ENCODE measurements around the gene PWWP2B. TPM values are rescaled to one million over a fixed set of nuclear protein-coding genes. Genes with fewer than 3 reads are reported as not detected.
"Not testable (repeated sequence)": the region's sequence is repeated elsewhere in the genome, so short reads cannot be mapped to it uniquely, and the experiment has no call there.

The PWWP2B gene
- polyA plus RNA-seq, 1 donor = 23.7 TPM

DNA sequence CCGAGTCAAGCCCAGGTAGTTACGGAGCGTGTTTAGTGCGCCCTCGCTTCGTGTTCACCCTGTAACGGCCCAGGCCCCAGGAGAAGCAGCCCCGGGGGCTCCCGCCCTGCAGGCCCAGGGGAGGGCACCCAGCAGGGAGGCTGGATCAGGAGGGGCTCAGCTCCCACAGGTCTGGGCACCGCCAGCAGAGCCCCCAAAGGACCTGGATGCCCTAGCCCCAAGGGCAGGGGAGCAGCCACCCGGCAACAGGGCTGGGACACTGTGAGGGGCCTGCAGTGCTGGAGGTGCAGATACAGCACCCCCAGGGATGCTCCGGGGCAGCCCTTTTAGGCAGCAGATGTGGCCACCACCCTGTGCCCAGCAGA lies 35.2 kb downstream of the PWWP2B start:
- DNase-seq = no peak
- no peak overlapping the region for H3K4me3 ChIP-seq (ENCODE audit: low read length)
- H3K27me3 ChIP-seq (ENCODE audit: control insufficient read depth, insufficient read depth, low read length) = no peaks in the 10 kb centered on the region
- no peak overlapping the region for H3K27ac ChIP-seq (ENCODE audit: low read length)
- H3K36me3 ChIP-seq (ENCODE audit: control insufficient read depth, insufficient read depth, low read length) = peaks cover 3% of the 10 kb centered on the region
- H3K9me3 ChIP-seq (ENCODE audit: control insufficient read depth, low read depth, low read length) = peaks cover 3% of the 10 kb centered on the region
- no CpG with 5 or more reads among the region's 12 CpGs for WGBS (ENCODE audit: insufficient coverage, low lambda C conversion rate)
- H3K4me1 ChIP-seq (ENCODE audit: control insufficient read depth, insufficient read depth, low read length) = peaks cover 29% of the 10 kb centered on the region

DNA sequence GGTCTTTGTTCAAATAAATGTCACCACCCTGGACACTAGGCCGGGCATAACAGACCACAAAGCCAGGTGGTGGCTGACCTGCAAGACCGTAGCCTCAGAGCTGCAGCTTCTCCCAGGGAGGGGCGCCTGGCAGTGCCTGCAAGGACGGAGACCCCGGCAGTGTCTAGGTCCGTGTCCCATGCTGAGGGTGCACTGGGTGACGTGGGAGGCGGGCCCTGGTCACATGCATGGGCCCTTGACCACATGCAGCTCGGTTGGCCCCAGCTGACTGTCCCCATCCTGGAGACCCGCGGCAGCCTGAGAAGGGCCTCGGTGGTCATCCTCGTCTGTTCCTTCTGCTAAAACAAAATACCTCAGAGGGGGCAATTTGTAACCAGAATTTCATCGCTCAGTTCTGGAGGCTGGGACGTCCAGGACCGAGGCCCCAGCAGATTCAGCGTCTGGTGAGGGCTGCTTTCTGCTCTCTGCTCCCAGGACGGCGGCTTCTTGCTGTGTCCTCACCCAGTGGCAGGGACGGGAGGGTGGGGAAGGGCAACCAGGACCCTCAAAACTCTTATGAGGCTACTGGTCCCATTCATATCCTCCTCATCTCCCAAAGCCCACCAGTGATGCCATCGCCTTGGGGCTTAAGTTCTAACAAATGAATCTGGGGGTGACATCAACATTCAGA lies 36.8 kb downstream of the PWWP2B start:
- H3K4me1 ChIP-seq (ENCODE audit: control insufficient read depth, insufficient read depth, low read length) = peaks cover 29% of the 10 kb centered on the region
- WGBS (ENCODE audit: insufficient coverage, low lambda C conversion rate) = no CpG with 5 or more reads among the region's 21 CpGs
- no peaks in the 10 kb centered on the region for H3K36me3 ChIP-seq (ENCODE audit: control insufficient read depth, insufficient read depth, low read length)
- no peak overlapping the region for H3K27ac ChIP-seq (ENCODE audit: low read length)
- H3K27me3 ChIP-seq (ENCODE audit: control insufficient read depth, insufficient read depth, low read length) = no peaks in the 10 kb centered on the region
- H3K4me3 ChIP-seq (ENCODE audit: low read length) = no peak overlapping the region
- DNase-seq = no peak
- H3K9me3 ChIP-seq (ENCODE audit: control insufficient read depth, low read depth, low read length) = peaks cover 3% of the 10 kb centered on the region

DNA sequence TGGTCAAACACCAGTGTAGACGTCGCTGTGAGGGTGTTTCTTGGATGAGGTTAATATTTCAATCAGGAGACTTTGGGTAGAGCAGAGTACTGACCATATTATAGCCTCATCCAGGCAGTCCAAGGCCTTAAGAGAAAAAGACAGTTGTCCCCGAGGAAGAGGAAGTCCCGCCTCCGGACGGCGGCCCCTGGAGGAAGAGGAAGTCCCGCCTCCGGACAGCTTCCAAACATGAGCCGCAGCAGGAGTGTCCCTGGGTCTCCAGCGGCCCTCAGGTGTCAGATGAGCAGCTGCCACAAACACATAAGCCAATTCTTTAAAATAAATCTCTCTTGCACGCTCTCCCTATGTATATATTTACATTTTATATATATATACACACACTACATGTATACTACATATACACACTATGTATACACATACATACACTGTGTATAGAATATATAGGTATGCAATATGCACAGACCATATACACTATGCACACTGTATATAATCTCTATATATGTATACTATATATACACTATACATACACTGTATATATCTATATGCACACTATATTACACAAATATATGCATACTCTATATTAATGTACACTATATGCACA lies 37.5 kb downstream of the PWWP2B start:
- Histone ChIP-seq H3K4me1 (ENCODE audit: control insufficient read depth, insufficient read depth, low read length) (peaks cover 22% of the 10 kb centered on the region), H3K27me3 (ENCODE audit: control insufficient read depth, insufficient read depth, low read length) (no peaks in the 10 kb centered on the region), H3K4me3 (ENCODE audit: low read length) (no peak overlapping the region), H3K9me3 (ENCODE audit: control insufficient read depth, low read depth, low read length) (peaks cover 3% of the 10 kb centered on the region), H3K27ac (ENCODE audit: low read length) (no peak overlapping the region), H3K36me3 (ENCODE audit: control insufficient read depth, insufficient read depth, low read length) (no peaks in the 10 kb centered on the region)
- no peak for DNase-seq
- WGBS (ENCODE audit: insufficient coverage, low lambda C conversion rate) = no CpG with 5 or more reads among the region's 12 CpGs

DNA sequence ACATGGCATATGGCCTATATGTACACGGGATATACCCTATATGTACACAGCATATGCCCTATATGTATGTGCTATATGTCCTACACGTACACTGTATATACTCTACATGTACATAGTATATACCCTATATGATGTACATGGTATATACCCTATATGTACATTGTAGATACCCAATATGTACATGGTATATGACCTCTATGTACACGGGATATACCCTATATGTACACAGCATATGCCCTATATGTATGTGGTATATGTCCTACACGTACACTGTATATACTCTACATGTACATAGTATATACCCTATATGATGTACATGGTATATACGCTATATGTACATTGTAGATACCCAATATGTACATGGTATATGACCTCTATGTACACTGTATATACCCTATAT lies 38.3 kb downstream of the PWWP2B start:
- not testable (repeated sequence) for DNase-seq; H3K27ac ChIP-seq (ENCODE audit: low read length); H3K36me3 ChIP-seq (ENCODE audit: control insufficient read depth, insufficient read depth, low read length); H3K9me3 ChIP-seq (ENCODE audit: control insufficient read depth, low read depth, low read length); H3K4me3 ChIP-seq (ENCODE audit: low read length); H3K27me3 ChIP-seq (ENCODE audit: control insufficient read depth, insufficient read depth, low read length)
- peaks cover 16% of the 10 kb centered on the region for H3K4me1 ChIP-seq (ENCODE audit: control insufficient read depth, insufficient read depth, low read length)
- WGBS (ENCODE audit: insufficient coverage, low lambda C conversion rate) = 80% methylated on average over 1 of the region's 5 CpGs

DNA sequence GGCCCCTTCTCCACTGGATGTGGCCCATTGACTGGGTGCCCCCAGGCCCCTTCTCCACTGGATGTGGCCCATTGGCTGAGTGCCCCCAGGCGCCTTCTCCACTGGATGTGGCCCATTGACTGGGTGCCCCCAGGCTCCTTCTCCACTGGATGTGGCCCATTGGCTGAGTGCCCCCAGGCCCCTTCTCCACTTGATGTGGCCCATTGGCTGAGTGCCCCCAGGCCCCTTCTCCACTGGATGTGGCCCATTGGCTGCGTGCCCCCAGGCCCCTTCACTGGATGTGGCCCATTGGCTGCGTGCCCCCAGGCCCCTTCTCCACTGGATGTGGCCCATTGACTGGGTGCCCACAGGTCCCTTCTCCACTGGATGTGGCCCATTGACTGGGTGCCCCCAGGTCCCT lies 39.1 kb downstream of the PWWP2B start:
- WGBS (ENCODE audit: insufficient coverage, low lambda C conversion rate) = no CpG with 5 or more reads among the region's 3 CpGs
- H3K27me3 ChIP-seq (ENCODE audit: control insufficient read depth, insufficient read depth, low read length); DNase-seq; H3K4me3 ChIP-seq (ENCODE audit: low read length); H3K4me1 ChIP-seq (ENCODE audit: control insufficient read depth, insufficient read depth, low read length); H3K9me3 ChIP-seq (ENCODE audit: control insufficient read depth, low read depth, low read length); H3K36me3 ChIP-seq (ENCODE audit: control insufficient read depth, insufficient read depth, low read length); H3K27ac ChIP-seq (ENCODE audit: low read length): not testable (repeated sequence)

DNA sequence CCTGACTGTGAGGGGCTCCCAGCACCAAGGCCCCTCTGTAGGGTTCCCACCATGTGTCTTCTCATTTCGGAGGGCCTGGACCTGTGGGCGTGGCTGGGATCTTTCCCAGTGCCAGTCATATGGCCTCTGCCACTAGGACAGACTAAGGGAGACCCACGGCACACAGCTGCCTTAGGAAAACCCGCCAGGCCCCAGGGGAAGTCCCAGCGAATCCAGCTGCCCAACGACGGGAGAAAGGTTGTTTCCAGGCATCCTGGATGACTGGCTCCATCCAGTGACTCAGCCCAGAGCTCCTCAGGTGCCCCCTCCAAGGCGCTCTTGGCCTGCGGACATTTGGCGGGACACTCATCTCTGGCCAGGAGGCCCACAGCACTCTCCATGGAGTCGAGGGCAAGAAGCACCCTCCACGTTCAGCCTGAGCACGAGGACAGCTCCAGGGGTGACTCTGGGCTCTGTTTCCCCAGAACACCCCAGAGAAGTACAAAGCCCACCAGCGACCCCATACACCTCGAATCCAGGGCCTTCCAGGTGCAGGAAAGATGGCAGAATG lies 39.9 kb downstream of the PWWP2B start:
- H3K4me1 ChIP-seq (ENCODE audit: control insufficient read depth, insufficient read depth, low read length) = no peaks in the 10 kb centered on the region
- no peak overlapping the region for H3K27ac ChIP-seq (ENCODE audit: low read length)
- H3K9me3 ChIP-seq (ENCODE audit: control insufficient read depth, low read depth, low read length) = peaks cover 3% of the 10 kb centered on the region
- DNase-seq = no peak
- H3K27me3 ChIP-seq (ENCODE audit: control insufficient read depth, insufficient read depth, low read length) = no peaks in the 10 kb centered on the region
- no peaks in the 10 kb centered on the region for H3K36me3 ChIP-seq (ENCODE audit: control insufficient read depth, insufficient read depth, low read length)
- no CpG with 5 or more reads among the region's 15 CpGs for WGBS (ENCODE audit: insufficient coverage, low lambda C conversion rate)
- H3K4me3 ChIP-seq (ENCODE audit: low read length) = no peak overlapping the region

DNA sequence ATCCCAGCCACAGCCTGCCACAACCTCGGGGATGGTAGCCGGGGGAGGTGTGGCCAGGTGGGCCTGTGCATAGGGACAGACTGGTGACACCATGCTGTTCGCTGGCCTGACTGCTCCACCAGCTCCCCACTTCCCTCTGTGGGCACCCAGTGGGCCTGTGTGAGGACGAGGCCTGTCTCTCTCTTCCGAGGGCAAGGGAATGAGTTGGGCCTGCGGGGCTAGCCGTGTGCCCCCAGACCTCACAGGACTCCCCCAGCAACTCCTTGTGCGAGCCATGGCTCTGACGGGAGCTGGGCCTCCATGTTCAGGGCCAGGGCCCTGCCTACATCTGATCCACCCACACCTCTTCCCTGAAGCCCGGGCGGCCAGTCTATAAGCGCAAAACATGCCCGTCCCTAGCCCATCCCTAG lies 40.5 kb downstream of the PWWP2B start:
- Histone ChIP-seq H3K9me3 (ENCODE audit: control insufficient read depth, low read depth, low read length) (peaks cover 3% of the 10 kb centered on the region), H3K36me3 (ENCODE audit: control insufficient read depth, insufficient read depth, low read length) (no peaks in the 10 kb centered on the region), H3K27me3 (ENCODE audit: control insufficient read depth, insufficient read depth, low read length) (no peaks in the 10 kb centered on the region), H3K4me3 (ENCODE audit: low read length) (no peak overlapping the region), H3K4me1 (ENCODE audit: control insufficient read depth, insufficient read depth, low read length) (no peaks in the 10 kb centered on the region), H3K27ac (ENCODE audit: low read length) (no peak overlapping the region)
- no peak for DNase-seq
- WGBS (ENCODE audit: insufficient coverage, low lambda C conversion rate) = 80% methylated on average over 2 of the region's 13 CpGs

DNA sequence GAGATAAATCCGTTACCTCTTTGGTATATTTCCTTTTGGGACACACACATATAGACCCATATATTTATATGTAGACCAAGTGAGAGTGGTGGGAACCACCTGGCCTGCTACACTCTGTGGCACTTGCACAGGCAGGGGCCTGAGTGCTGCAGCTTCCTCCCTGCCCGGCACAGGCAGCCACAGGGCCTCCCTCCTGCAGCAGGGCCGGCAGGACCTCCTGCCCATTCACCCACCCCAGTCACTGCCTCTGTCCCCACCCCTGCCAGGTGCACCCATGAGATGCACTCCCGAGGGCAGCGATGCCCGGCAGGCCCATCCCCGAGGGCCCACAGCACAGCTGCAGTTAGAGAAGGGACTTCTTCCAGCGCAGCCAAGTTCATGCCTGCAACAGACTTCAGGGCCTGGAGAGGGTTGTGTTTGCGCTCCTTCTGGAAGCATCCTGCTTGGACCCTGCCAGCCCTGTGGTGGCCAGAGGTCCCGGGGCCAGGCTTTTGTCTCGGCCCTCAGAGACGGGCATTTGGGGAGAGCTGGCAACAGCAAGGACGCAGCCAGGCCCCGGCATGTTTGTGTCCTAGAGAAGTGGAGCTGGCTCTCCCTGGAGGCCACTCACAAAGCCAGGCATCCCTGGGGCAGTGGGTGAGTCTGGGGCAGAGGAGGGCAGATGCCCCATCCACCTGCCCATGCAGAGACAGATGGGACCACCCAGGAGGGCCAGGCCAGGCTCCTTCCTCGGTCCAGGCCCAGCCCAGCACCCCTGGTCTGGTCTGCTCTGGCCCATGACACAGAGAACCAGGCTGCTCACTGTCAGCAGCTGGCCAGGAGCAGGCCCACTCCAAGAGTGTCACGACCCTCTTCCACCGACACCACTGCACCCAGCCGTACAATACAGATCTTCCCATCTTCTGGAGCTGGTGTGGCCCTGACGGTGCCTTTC lies 41.4 kb downstream of the PWWP2B start:
- H3K27me3 ChIP-seq (ENCODE audit: control insufficient read depth, insufficient read depth, low read length) = no peaks in the 10 kb centered on the region
- WGBS (ENCODE audit: insufficient coverage, low lambda C conversion rate) = no CpG with 5 or more reads among the region's 19 CpGs

DNA sequence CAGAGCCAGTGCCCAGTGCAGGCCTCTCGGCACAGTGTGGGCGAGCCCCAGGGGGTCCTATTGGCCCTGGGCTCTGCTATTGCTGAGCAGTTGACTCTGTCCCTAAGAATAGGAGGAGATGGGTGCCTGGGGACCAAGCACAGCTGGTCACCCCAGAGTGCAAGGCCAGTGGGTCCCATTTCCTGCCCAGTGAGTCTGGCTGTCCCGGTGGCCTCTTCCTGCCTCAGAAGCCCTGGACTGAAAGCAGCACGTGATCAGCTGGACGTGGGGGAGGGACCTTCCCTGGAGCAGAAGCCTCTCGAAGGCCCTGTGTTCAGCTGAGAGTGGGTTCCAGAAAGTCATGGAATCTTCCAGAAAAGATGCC lies 42.0 kb downstream of the PWWP2B start:
- no CpG with 5 or more reads among the region's 6 CpGs for WGBS (ENCODE audit: insufficient coverage, low lambda C conversion rate)
- no peaks in the 10 kb centered on the region for H3K36me3 ChIP-seq (ENCODE audit: control insufficient read depth, insufficient read depth, low read length)
- no peak overlapping the region for H3K4me3 ChIP-seq (ENCODE audit: low read length)
- no peak for DNase-seq
- H3K4me1 ChIP-seq (ENCODE audit: control insufficient read depth, insufficient read depth, low read length) = no peaks in the 10 kb centered on the region
- no peak overlapping the region for H3K27ac ChIP-seq (ENCODE audit: low read length)
- peaks cover 6% of the 10 kb centered on the region for H3K9me3 ChIP-seq (ENCODE audit: control insufficient read depth, low read depth, low read length)
- no peaks in the 10 kb centered on the region for H3K27me3 ChIP-seq (ENCODE audit: control insufficient read depth, insufficient read depth, low read length)

More for the DNA sequence above, 41.4 kb downstream of the PWWP2B start:
- no peak overlapping the region for H3K4me3 ChIP-seq (ENCODE audit: low read length)
- H3K9me3 ChIP-seq (ENCODE audit: control insufficient read depth, low read depth, low read length) = peaks cover 3% of the 10 kb centered on the region
- no peak for DNase-seq
- H3K36me3 ChIP-seq (ENCODE audit: control insufficient read depth, insufficient read depth, low read length) = no peaks in the 10 kb centered on the region
- no peaks in the 10 kb centered on the region for H3K4me1 ChIP-seq (ENCODE audit: control insufficient read depth, insufficient read depth, low read length)
- H3K27ac ChIP-seq (ENCODE audit: low read length) = no peak overlapping the region

DNA sequence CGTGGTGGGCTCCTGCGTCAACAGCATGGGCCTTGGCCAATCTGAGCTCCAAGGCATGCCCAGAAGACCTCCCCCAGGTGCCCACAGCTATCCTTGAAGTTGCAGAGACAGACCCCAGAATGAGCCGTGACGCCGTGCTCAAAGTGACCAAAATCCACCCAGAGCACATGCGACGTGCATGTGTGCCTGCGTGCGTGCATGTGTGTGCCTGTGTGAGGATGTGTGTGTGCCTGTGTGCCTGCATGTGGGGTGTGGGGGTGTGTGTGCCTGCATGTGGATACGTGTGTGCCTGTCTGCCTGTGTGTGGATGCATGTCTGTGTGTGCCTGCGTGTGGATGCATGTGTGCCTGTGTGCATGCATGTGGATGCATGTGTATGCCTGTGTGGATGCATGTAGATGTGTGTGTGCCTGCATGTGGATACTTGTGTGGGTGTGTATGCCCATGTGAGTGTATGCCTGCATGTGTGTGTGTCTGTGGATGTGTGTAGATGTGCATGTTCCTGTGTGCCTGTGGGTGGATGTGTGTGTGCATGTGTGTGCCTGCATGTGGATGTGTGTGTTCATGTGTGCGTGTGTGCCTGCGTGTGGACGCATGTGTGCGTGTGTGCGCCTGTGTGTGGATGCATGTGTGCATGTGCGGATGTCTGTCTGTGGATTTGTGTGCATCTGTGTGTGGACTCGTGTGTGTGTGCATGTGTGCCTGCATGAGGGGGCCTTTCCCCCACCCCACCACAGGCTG lies 42.6 kb downstream of the PWWP2B start:
- H3K4me3 ChIP-seq (ENCODE audit: low read length) = no peak overlapping the region
- no peaks in the 10 kb centered on the region for H3K27me3 ChIP-seq (ENCODE audit: control insufficient read depth, insufficient read depth, low read length)
- DNase-seq = no peak
- peaks cover 6% of the 10 kb centered on the region for H3K9me3 ChIP-seq (ENCODE audit: control insufficient read depth, low read depth, low read length)
- H3K4me1 ChIP-seq (ENCODE audit: control insufficient read depth, insufficient read depth, low read length) = peaks cover 5% of the 10 kb centered on the region
- no peaks in the 10 kb centered on the region for H3K36me3 ChIP-seq (ENCODE audit: control insufficient read depth, insufficient read depth, low read length)
- WGBS (ENCODE audit: insufficient coverage, low lambda C conversion rate) = no CpG with 5 or more reads among the region's 18 CpGs
- no peak overlapping the region for H3K27ac ChIP-seq (ENCODE audit: low read length)

All from large intestine (tissue), 3 donors.